Prostate gland (tissue), 2 donors: ENCODE measurements around the gene CACNA1I.
A peak's percentile ranks its signal among the peaks of the same experiment; 100 is the strongest.

Experiments used
- POLR2A ChIP-seq: fragments of 450-650 bp; IDR thresholded peaks from one replicate; pipeline ENCODE4 v1.6.1; 2016; ENCODE audit warnings: antibody characterized with exemption, mild to moderate bottlenecking
- TF ChIP-seq, protein P1 (sequence below), 4 experiments: fragments of 200-600 bp in 2 of 4; fragments of 450-650 bp in 2 of 4; sonication (generic) in 2 of 4; IDR thresholded peaks; 1 replicate in 3 of 4; 2 replicates in 1 of 4; pipeline ENCODE4 v1.5.1; 2016 to 2019; ENCODE audit warnings: antibody characterized with exemption in 4 of 4, mild to moderate bottlenecking in 2 of 4, moderate library complexity in 2 of 4

DNA sequence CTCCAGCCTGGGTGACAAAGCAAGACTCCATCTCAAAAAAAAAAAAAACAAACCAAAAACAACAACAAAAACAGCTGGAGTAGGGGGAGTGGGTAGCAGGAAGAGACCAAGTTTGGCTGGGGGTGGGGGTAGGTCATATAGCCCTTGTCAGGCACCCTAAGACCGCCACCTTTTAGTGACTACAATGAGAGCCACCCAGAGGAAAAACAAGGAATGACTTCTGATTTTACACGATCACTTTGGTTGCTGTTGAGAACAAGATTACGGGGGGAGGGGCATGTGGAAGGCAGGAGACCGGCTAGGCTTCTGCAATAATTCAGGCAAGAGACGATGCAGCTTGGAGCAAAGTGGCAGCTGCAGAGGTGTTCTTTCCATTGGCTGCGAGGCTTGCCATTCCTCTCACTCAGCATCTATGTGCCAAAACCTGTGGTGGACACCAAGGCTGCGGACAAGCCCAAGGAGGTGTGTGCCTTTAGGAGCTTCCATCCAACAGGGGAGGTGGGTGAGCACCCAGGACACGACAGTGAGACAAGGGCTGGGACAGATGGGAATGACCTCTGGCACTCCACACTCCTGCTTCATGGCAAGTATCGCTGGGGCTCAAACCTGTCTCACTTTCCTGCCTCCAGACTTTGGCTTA, 39.7 kb upstream of the CACNA1I start:
- TF ChIP-seq, protein P1, sequence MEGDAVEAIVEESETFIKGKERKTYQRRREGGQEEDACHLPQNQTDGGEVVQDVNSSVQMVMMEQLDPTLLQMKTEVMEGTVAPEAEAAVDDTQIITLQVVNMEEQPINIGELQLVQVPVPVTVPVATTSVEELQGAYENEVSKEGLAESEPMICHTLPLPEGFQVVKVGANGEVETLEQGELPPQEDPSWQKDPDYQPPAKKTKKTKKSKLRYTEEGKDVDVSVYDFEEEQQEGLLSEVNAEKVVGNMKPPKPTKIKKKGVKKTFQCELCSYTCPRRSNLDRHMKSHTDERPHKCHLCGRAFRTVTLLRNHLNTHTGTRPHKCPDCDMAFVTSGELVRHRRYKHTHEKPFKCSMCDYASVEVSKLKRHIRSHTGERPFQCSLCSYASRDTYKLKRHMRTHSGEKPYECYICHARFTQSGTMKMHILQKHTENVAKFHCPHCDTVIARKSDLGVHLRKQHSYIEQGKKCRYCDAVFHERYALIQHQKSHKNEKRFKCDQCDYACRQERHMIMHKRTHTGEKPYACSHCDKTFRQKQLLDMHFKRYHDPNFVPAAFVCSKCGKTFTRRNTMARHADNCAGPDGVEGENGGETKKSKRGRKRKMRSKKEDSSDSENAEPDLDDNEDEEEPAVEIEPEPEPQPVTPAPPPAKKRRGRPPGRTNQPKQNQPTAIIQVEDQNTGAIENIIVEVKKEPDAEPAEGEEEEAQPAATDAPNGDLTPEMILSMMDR (IDR thresholded peaks at IDR 0.05): peak in 1 of 4 experiments; percentile 27
- no peak for TF ChIP-seq POLR2A
